Activated CD8-positive, alpha-beta memory T cell treated with anti-CD3 and anti-CD28 coated beads for 4 hours (primary cell): Measurements from ENCODE around the gene ZMIZ2.
"Not testable (repeated sequence)": the region's sequence is repeated elsewhere in the genome, so short reads cannot be mapped to it uniquely, and the experiment has no call there.

Experiments
- DNase-seq, 2 donors: peaks; one replicate each; pipeline ENCODE4 v3.0.0-alpha.2; 2020; ENCODE audit warnings: low read depth in 2 of 2

ZMIZ2 gene

DNA sequence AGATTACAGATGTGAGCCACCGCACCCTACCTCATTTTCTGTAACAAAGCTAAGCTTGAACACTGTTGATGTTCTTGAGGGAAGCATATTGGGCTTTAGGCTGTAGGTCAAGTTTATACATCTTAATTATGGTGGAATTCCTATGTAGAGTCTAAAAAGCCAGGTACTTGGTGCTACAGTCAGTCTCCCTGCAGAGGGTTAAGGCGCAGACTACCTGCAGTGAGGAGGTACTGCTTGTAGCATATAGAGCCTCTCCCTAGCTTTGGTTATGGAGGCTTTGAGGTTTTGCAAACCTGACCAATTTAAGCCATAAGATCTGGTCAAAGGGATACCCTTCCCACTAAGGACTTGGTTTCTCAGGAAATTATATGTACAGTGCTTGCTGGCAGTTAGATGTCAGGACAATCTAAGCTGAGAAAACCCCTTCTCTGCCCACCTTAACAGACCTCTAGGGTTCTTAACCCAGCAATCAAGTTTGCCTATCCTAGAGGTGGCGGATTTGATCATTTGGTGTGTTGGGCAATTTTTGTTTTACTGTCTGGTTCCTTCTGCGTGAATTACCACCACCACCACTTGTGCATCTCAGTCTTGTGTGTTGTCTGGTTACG, 53.9 kb downstream of the ZMIZ2 start:
- no peak for DNase-seq

- DNase-seq = not testable (repeated sequence)
These were observed 55.3 kb downstream of the ZMIZ2 start for GRCh38 chr7:44803828-44804519.

DNA sequence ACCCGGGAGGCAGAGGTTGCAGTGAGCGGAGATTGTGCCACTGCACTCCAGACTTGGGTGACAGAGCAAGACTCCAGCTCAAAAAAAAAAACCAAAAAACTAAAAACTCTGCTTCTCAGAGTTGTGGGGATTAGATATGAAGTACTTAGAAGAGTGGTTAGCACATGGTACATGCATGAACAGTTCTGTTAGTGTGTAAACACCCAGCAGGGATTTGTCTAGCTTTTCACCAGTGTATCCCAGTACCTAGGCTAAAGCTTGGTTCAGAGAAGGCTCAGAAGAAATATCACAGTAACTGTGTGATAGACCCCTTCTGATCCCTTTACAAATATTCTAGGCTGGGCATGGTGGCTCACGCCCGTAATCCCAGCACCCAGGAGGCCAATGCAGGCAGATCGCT, 57.3 kb downstream of the ZMIZ2 start:
- DNase-seq = no peak

DNA sequence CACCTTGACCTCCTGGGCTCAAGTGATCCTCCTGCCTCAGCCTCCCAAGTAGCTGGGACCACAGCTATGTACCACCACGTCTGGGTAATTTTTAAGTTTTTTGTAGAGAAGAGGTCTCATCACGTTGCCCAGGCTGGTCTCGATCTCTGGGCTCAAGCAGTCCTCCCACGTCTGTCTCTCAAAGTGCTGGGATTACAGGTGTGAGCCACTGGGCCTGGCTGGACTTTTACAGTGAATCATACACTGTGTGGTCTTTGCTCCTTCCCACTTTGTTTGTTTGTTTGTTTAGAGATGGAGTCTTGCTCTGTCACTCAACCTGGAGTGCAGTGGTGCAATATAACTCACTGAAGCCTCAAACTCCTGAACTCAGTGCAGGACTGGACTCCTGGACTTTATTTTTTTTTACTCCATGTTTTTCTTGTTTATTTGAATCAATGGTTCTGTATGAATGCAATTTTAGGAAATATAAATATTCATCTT, 60.3 kb downstream of the ZMIZ2 start:
- no peak for DNase-seq

GRCh38 chr7:44811093-44811492, 62.4 kb downstream of the ZMIZ2 start:
- no peak for DNase-seq

GRCh38 chr7:44811571-44811970, 62.9 kb downstream of the ZMIZ2 start:
- no peak for DNase-seq

DNA sequence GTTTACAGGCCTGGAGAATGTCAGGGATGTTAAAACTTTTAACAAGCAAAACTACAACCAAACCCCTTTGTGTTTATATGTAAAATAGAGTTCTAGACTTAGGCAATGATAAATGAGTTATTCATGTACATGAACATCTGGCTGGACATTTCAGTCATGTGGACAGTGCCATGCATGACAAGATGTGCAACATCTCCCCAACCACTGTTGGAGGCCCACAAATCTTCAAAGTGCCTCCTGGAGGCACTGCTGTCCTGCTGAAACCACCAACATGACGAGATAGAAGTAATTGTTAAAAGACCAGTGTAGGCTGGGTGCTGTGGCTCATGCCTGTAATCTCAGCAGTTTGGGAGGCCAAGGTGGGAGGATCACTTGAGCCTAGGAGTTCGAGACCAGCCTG, 66.3 kb downstream of the ZMIZ2 start:
- no peak for DNase-seq

DNA sequence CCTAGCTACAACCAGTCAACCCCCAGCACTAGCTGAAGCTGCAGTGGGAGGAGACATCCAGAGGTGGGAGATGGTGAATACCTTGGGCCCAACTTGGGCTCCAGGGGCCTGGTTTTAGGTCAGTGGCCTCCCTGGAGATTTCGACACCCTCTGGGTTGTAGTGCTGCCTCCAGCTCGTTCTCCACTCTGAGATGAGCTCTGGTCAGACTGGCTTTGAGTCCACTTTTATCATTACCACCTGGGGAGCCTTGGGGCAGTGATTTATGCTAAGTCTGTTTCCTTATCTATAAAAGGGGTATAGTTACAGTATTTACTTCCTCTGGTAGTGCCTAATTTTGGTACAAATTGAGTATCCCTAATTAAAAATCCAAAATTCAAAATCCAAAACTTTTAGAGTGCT, 70.6 kb downstream of the ZMIZ2 start:
- DNase-seq = no peak
